ENCODE data around the gene LHFPL2. TPM values are rescaled to one million over a fixed set of nuclear protein-coding genes. Genes with fewer than 3 reads are reported as not detected.
A peak's percentile ranks its signal among the peaks of the same experiment; 100 is the strongest.

LHFPL2 gene
- total RNA-seq, 1 experiment from 2014 or later = 17.9 TPM

- TF ChIP-seq EGR1 (IDR thresholded peaks at IDR 0.05; ENCODE audit: low read depth) (no peak), EZH2 (IDR thresholded peaks at IDR 0.05) (no peak), ATF3 (IDR thresholded peaks at IDR 0.05) (no peak), CEBPB (IDR thresholded peaks at IDR 0.05; ENCODE audit: low read depth) (no peak), FOSL1 (IDR thresholded peaks at IDR 0.05; ENCODE audit: low read depth) (no peak), ELF1 (IDR thresholded peaks at IDR 0.05; ENCODE audit: borderline replicate concordance, low read depth) (no peak), ZNF274 (IDR thresholded peaks at IDR 0.05; ENCODE audit: low read depth, low read length) (no peak)
These were observed 4.5 kb upstream of the LHFPL2 start (continued) for GRCh38 chr5:78653031-78653430.

- no peak overlapping the region for H2AFZ ChIP-seq (ENCODE audit: low read depth, low read length, poor library complexity, severe bottlenecking)
- peaks cover 10 to 24% of the 10 kb centered on the region in 2 experiments for H3K4me1 ChIP-seq (ENCODE audit: control insufficient read depth in 1 of 2, insufficient read depth in 2 of 2, low read length in 2 of 2)
- peaks cover 17% of the 10 kb centered on the region for H3K79me2 ChIP-seq (ENCODE audit: insufficient read depth, low read length)
- CTCF ChIA-PET = interaction anchor here (0.7 kb wide), 1 partner anchor 142 kb away, joined by 4 read pairs; no protein-coding TSS in a partner anchor
- TF ChIP-seq SRF (IDR thresholded peaks at IDR 0.05; ENCODE audit: low read depth) (no peak), EZH2phosphoT487 (IDR thresholded peaks at IDR 0.05; ENCODE audit: borderline replicate concordance) (no peak), ELF1 (IDR thresholded peaks at IDR 0.05; ENCODE audit: borderline replicate concordance, low read depth) (no peak)
- intact Hi-C loops (cut with micrococcal nuclease) = no loop called here
- RAD21 ChIA-PET (ENCODE audit: low non-redundant PET in 1 of 2, low total read pairs in 2 of 2, uncharacterized antibody in 2 of 2, unreplicated experiment in 2 of 2) = interaction anchor here (0.7 kb wide), 2 partner anchors 164 to 188 kb away, joined by 4 to 10 read pairs; no protein-coding TSS in a partner anchor
- H3K9ac ChIP-seq (ENCODE audit: low read length) = no peak overlapping the region
- BruUV-seq (replicated peaks) = no TSS peak
- no peak overlapping the region for H3K4me3 ChIP-seq (replicated peaks in 1 of 2; ENCODE audit: low read depth in 1 of 2, low read length in 2 of 2)
- H3K36me3 ChIP-seq (ENCODE audit: control insufficient read depth in 1 of 2, insufficient read depth in 2 of 2, low read length in 2 of 2) = no peaks in the 10 kb centered on the region
- H3K27ac ChIP-seq (ENCODE audit: low read depth, low read length) = no peak overlapping the region
- H3K9me3 ChIP-seq (ENCODE audit: control insufficient read depth in 1 of 2, insufficient read depth in 1 of 2, low read depth in 1 of 2, low read length in 2 of 2) = no peaks in the 10 kb centered on the region
- ATAC-seq (no peak), DNase-seq (ENCODE audit: low read depth, low spot score) (no peak)
- no peaks in the 10 kb centered on the region for H4K20me1 ChIP-seq (ENCODE audit: insufficient read depth)
- H3K4me2 ChIP-seq (ENCODE audit: low read length) = no peak overlapping the region
- POLR2A ChIA-PET = no interaction called here
- H3K27me3 ChIP-seq (ENCODE audit: insufficient read depth, low read length) = no peaks in the 10 kb centered on the region
- no peaks in the 10 kb centered on the region for H3K9me2 ChIP-seq (ENCODE audit: insufficient read depth)
These were observed 2.9 kb upstream of the LHFPL2 start for GRCh38 chr5:78651468-78651867.

- BruUV-seq (replicated peaks) = no TSS peak
- POLR2A ChIA-PET = no interaction called here
- TF ChIP-seq EGR1 (IDR thresholded peaks at IDR 0.05; ENCODE audit: low read depth) (no peak), POLR2AphosphoS5 (IDR thresholded peaks at IDR 0.05; ENCODE audit: low read depth, low read length) (no peak), SRF (IDR thresholded peaks at IDR 0.05; ENCODE audit: low read depth) (no peak), ELF1 (IDR thresholded peaks at IDR 0.05; ENCODE audit: borderline replicate concordance, low read depth) (no peak), ZBTB33 (IDR thresholded peaks at IDR 0.05; ENCODE audit: extremely low read depth, insufficient replicate concordance, low read length) (no peak), ZNF274 (IDR thresholded peaks at IDR 0.05; ENCODE audit: low read depth, low read length) (no peak), REST (IDR thresholded peaks at IDR 0.05; ENCODE audit: low read depth) (no peak)
These were observed 2.0 kb upstream of the LHFPL2 start for GRCh38 chr5:78650531-78650930.

More at GRCh38 chr5:78650531-78650930, 2.0 kb upstream of the LHFPL2 start:
- Histone ChIP-seq H3K27me3 (ENCODE audit: insufficient read depth, low read length) (no peaks in the 10 kb centered on the region), H3K9me3 (ENCODE audit: control insufficient read depth in 1 of 2, insufficient read depth in 1 of 2, low read depth in 1 of 2, low read length in 2 of 2) (no peaks in the 10 kb centered on the region), H3K27ac (ENCODE audit: low read depth, low read length) (no peak overlapping the region), H4K20me1 (ENCODE audit: insufficient read depth) (no peaks in the 10 kb centered on the region), H3K4me1 (ENCODE audit: control insufficient read depth in 1 of 2, insufficient read depth in 2 of 2, low read length in 2 of 2) (peaks cover 10 to 24% of the 10 kb centered on the region in 2 experiments), H3K4me3 (replicated peaks in 1 of 2; ENCODE audit: low read depth in 1 of 2, low read length in 2 of 2) (no peak overlapping the region), H3K36me3 (ENCODE audit: control insufficient read depth in 1 of 2, insufficient read depth in 2 of 2, low read length in 2 of 2) (0 out of 4 replicates have a peak, but pooled peaks cover 0 to 5% of the 10 kb centered on the region in 2 experiments), H3K9me2 (ENCODE audit: insufficient read depth) (no peaks in the 10 kb centered on the region), H3K4me2 (ENCODE audit: low read length) (no peak overlapping the region), H2AFZ (ENCODE audit: low read depth, low read length, poor library complexity, severe bottlenecking) (peak overlapping the region; percentile 79), H3K9ac (ENCODE audit: low read length) (no peak overlapping the region), H3K79me2 (ENCODE audit: insufficient read depth, low read length) (peaks cover 24% of the 10 kb centered on the region)
- intact Hi-C loops (cut with micrococcal nuclease) = no loop called here
- no peak for ATAC-seq
- no peak for DNase-seq (ENCODE audit: low read depth, low spot score)
- ChIA-PET CTCF (no interaction called here), RAD21 (ENCODE audit: low non-redundant PET in 1 of 2, low total read pairs in 2 of 2, uncharacterized antibody in 2 of 2, unreplicated experiment in 2 of 2) (no interaction called here)
